GM12878 (cell line): ENCODE results near the gene INSC. TPM values are rescaled to one million over a fixed set of nuclear protein-coding genes. Genes with fewer than 3 reads are reported as not detected.
"Not testable (repeated sequence)": the region's sequence is repeated elsewhere in the genome, so short reads cannot be mapped to it uniquely, and the experiment has no call there.

Source experiments
- ATAC-seq: fragments of 200-7000 bp; cut with Tn5 transposase; 3 replicates; pipeline ENCODE4 v1.9.1; 2020; ENCODE audit warnings: mild to moderate bottlenecking, moderate library complexity
- BruUV-seq: library from RNA; stranded (reverse); fragments of 400-500 nt; replicated peaks from 2 replicates; lab custom pipeline; 2021; lab: Mats Ljungman, UMichigan
- CTCF ChIA-PET: fragments of 300-600 bp; sonication (Branson Sonifier 250); formaldehyde crosslinking; extraction: SDS; loops from one replicate; lab custom pipeline; 2021; ENCODE audit warnings: inconsistent platforms; lab: Yijun Ruan, JAX
- POLR2A ChIA-PET: fragments of 350-600 bp; formaldehyde crosslinking; extraction: SDS; loops from one replicate; lab custom pipeline; 2021; ENCODE audit warnings: inconsistent platforms; lab: Charles Lee
- RAD21 ChIA-PET: fragments of 300-600 bp; sonication (Branson Sonifier 250); formaldehyde crosslinking; loops from one replicate; lab custom pipeline; 2023; ENCODE audit warnings: antibody characterized with exemption; ENCODE audit not compliant: unreplicated experiment; lab: Charles Lee
- SMC1A ChIA-PET: fragments of 300-600 bp; sonication (Branson Sonifier 250); formaldehyde crosslinking; loops from one replicate; lab custom pipeline; 2023; ENCODE audit not compliant: unreplicated experiment, uncharacterized antibody; lab: Charles Lee
- DNase-seq: peaks from one replicate; pipeline ENCODE4 v3.0.0-alpha.2; 2011; ENCODE audit warnings: low read depth, low spot score
- FAIRE-seq: peaks from 3 replicates; lab custom pipeline; 2011; peaks lifted over from hg19 to GRCh38; lab: Jason Lieb, UNC
- H2AFZ ChIP-seq: 2 replicates; pipeline ENCODE4 v1.6.0; 2011; ENCODE audit warnings: low read depth, low read length, control low read depth; ENCODE audit not compliant: control insufficient read depth
- H3K27ac ChIP-seq: 2 replicates; pipeline ENCODE4 v1.5.1; 2011; ENCODE audit warnings: control low read depth; ENCODE audit not compliant: control insufficient read depth, insufficient read depth
- H3K27me3 ChIP-seq, 2 experiments: replicated peaks in 1 of 2; 2 replicates each; pipeline versions ENCODE4 v1.6.0 to v1.6.1; 2011; ENCODE audit warnings: low read length in 1 of 2; ENCODE audit not compliant: control insufficient read depth in 2 of 2, insufficient read depth in 2 of 2
- H3K36me3 ChIP-seq, 2 experiments: 2 replicates each; pipeline ENCODE4 v1.5.1; 2011; ENCODE audit warnings: low read length in 1 of 2; ENCODE audit not compliant: control insufficient read depth in 2 of 2, insufficient read depth in 2 of 2
- H3K4me1 ChIP-seq: 2 replicates; pipeline ENCODE4 v1.6.1; 2011; ENCODE audit warnings: mild to moderate bottlenecking, low read length, moderate library complexity, mixed read lengths; ENCODE audit not compliant: control insufficient read depth, insufficient read depth
- H3K4me2 ChIP-seq: 2 replicates; pipeline ENCODE4 v1.6.0; 2011; ENCODE audit warnings: control low read depth; ENCODE audit not compliant: control insufficient read depth, insufficient read depth
- H3K4me3 ChIP-seq: fragments of 200-600 bp; sonication (generic); 2 replicates; pipeline ENCODE4 v1.5.1; 2016
- H3K79me2 ChIP-seq: 2 replicates; pipeline ENCODE4 v1.6.0; 2011; ENCODE audit warnings: low read length; ENCODE audit not compliant: control insufficient read depth, insufficient read depth
- H3K9ac ChIP-seq: 2 replicates; pipeline ENCODE4 v1.8.0; 2011; ENCODE audit warnings: low read length, control low read depth, mixed read lengths; ENCODE audit not compliant: control insufficient read depth, insufficient read depth
- H3K9me3 ChIP-seq: replicated peaks from 3 replicates; pipeline ENCODE4 v1.5.1; 2011; ENCODE audit warnings: mild to moderate bottlenecking, low read length; ENCODE audit not compliant: control insufficient read depth, insufficient read depth
- H4K20me1 ChIP-seq: 2 replicates; pipeline ENCODE4 v1.6.0; 2011; ENCODE audit not compliant: control insufficient read depth, insufficient read depth
- ATF3 ChIP-seq: IDR thresholded peaks from 2 replicates; pipeline ENCODE4 v1.6.1; 2011; ENCODE audit warnings: low read depth, mild to moderate bottlenecking, low read length, moderate library complexity, borderline replicate concordance; ENCODE audit errors: extremely low read depth
- EP300 ChIP-seq, 2 experiments: fragments of 150-350 bp in 1 of 2; IDR thresholded peaks; 2 replicates each; pipeline ENCODE4 v1.6.1; 2011 to 2012; ENCODE audit warnings: low read depth in 2 of 2, low read length in 2 of 2, borderline replicate concordance in 1 of 2, improper control_type of control experiment in 1 of 2, inconsistent platforms in 1 of 2; ENCODE audit not compliant: control insufficient read depth in 1 of 2
- IRF4 ChIP-seq: IDR thresholded peaks from 2 replicates; pipeline ENCODE4 v1.6.1; 2011; ENCODE audit warnings: low read depth, low read length
- MAX ChIP-seq: IDR thresholded peaks from 2 replicates; pipeline ENCODE4 v1.6.1; 2012; ENCODE audit warnings: low read depth, low read length, improper control_type of control experiment
- MEF2B ChIP-seq: fragments of 450-650 bp; IDR thresholded peaks from 2 replicates; pipeline ENCODE4 v1.6.1; 2018; ENCODE audit warnings: mild to moderate bottlenecking, moderate library complexity; ENCODE audit not compliant: partially characterized antibody, poor library complexity, severe bottlenecking
- PBX3 ChIP-seq: IDR thresholded peaks from 2 replicates; pipeline ENCODE4 v1.6.1; 2011; ENCODE audit warnings: mild to moderate bottlenecking, low read depth, low read length, moderate library complexity; ENCODE audit not compliant: insufficient replicate concordance
- POLR2AphosphoS5 ChIP-seq: IDR thresholded peaks from 2 replicates; pipeline ENCODE4 v1.6.1; 2011; ENCODE audit warnings: mild to moderate bottlenecking, low read length, inconsistent platforms
- PRDM15 ChIP-seq: fragments of 450-650 bp; formaldehyde crosslinking; IDR thresholded peaks from 2 replicates; pipeline ENCODE4 v1.4.0; 2020; ENCODE audit warnings: mild to moderate bottlenecking, moderate library complexity
- SMAD5 ChIP-seq: IDR thresholded peaks from 2 replicates; pipeline ENCODE4 v1.6.1; 2016; ENCODE audit warnings: antibody characterized with exemption, low read depth
- TCF7 ChIP-seq: IDR thresholded peaks from 2 replicates; pipeline ENCODE4 v1.6.1; 2014; ENCODE audit warnings: antibody characterized with exemption, borderline replicate concordance
- WGBS: methylation state at CpG from one replicate; pipeline ENCODE4 v1.1.6; 2016; ENCODE audit warnings: low lambda C conversion rate; ENCODE audit not compliant: insufficient replicate concordance, insufficient coverage; ENCODE audit errors: missing lambda C conversion rate; 5-methylcytosine and 5-hydroxymethylcytosine counted together
- in situ Hi-C: fragments of 300-500 bp; cut with MboI; formaldehyde crosslinking; loops from 9 replicates; pipeline ENCODE4 v1.14.3; 2018; ENCODE audit warnings: mixed read lengths
- intact Hi-C: fragments of 100-400 bp; cut with micrococcal nuclease; formaldehyde crosslinking; loops from one replicate; pipeline ENCODE4 v1.14.2; 2022; ENCODE audit not compliant: unreplicated experiment
- polyA plus RNA-seq, 11 experiments: library from polyadenylated mRNA; depleted of rRNA in 4 of 11; unstranded in 6 of 11; stranded (reverse) in 5 of 11; fragments of >200 nt; fragmentation: Nextera tagmentation in 4 of 11; fragmentation: Illumina TruSeq in 1 of 11; extraction: Ambion mirVana in 4 of 11; extraction: Trizol in 1 of 11; gene quantifications; 1 replicate in 1 of 11; 2 replicates in 10 of 11; pipeline versions ENCODE4 v1.2.1 to v1.2.3, GENCODE V29; 2011 to 2016; ENCODE audit warnings: inconsistent platforms in 2 of 11, missing spikeins in 2 of 11, low read depth in 1 of 11
- total RNA-seq, 4 experiments: library from RNA; depleted of rRNA in 3 of 4; stranded (reverse); fragments of >200 nt in 3 of 4; fragmentation: Illumina TruSeq in 1 of 4; extraction: Trizol in 1 of 4; gene quantifications; 2 replicates each; pipeline versions ENCODE4 v1.2.1 to v1.2.3, GENCODE V29; 2013 to 2021
- TF ChIP-seq, protein P1 (sequence below): fragments of 450-650 bp; formaldehyde crosslinking; IDR thresholded peaks from 2 replicates; pipeline ENCODE4 v1.5.0; 2022; ENCODE audit warnings: mild to moderate bottlenecking, missing genetic modification characterization

Gene INSC
- total and polyA plus RNA-seq, 10 of the 15 experiments (the other 5 are each of a cell fraction or from before 2014, with no cell fraction given) = 0.13 to 0.33 TPM; not detected in 8

DNA sequence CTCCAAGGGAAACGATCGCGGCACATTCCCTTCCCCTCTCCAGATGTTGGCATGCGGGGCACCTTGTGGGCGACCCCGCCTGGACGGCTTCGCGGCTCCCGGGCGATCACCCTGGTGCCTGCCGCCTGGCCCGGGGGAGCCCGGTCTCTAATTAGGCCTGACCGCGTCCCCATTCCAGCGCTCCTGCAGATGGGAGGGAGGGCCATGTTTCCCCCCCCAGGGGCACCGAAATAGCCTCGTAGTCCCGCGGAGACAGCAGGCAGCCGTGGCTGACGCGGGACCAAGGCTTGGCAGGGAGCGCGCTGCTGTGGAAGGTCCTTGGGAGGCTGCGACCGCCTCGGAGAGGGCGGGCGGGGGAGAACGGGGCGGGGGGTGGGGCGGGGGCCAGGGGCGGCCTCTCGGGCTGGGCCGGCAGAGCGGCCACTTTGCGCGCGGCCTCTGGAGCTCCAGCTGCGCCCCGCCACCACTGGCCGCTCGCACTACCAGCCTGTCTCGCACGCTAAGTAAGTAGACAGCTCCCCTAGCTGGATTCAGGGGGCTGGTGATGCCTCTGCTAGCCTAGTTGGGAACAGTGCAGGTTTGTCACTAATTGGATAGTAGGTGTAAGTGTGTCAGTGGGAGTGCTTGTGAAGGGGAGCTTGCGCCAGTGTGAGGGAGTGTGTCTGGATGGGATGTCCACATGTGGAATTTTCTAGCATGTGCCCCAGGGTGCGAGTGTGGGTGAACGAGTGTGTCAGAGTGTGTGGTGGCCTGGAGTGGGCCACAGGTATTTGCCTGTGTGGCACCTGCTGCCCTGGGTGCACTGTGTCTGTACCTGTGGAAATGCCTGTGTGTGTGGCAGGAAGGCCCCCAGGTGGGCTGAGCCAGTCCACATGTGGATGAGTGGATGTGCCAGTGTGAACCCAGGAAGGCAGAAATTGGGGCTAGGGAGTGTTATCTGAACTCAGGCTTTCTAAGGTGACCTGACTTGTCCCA, at the start of gene INSC (continued):
- TF ChIP-seq, protein P1, sequence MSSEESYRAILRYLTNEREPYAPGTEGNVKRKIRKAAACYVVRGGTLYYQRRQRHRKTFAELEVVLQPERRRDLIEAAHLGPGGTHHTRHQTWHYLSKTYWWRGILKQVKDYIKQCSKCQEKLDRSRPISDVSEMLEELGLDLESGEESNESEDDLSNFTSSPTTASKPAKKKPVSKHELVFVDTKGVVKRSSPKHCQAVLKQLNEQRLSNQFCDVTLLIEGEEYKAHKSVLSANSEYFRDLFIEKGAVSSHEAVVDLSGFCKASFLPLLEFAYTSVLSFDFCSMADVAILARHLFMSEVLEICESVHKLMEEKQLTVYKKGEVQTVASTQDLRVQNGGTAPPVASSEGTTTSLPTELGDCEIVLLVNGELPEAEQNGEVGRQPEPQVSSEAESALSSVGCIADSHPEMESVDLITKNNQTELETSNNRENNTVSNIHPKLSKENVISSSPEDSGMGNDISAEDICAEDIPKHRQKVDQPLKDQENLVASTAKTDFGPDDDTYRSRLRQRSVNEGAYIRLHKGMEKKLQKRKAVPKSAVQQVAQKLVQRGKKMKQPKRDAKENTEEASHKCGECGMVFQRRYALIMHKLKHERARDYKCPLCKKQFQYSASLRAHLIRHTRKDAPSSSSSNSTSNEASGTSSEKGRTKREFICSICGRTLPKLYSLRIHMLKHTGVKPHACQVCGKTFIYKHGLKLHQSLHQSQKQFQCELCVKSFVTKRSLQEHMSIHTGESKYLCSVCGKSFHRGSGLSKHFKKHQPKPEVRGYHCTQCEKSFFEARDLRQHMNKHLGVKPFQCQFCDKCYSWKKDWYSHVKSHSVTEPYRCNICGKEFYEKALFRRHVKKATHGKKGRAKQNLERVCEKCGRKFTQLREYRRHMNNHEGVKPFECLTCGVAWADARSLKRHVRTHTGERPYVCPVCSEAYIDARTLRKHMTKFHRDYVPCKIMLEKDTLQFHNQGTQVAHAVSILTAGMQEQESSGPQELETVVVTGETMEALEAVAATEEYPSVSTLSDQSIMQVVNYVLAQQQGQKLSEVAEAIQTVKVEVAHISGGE (CRISPR knock-in tag) = no peak
- TF ChIP-seq MAX (no peak), EP300 (IDR thresholded peaks at IDR 0.05; ENCODE audit: borderline replicate concordance in 1 of 2, control insufficient read depth in 1 of 2, low read depth in 2 of 2, low read length in 2 of 2) (no peak), MEF2B (no peak), IRF4 (no peak), PBX3 (no peak), PRDM15 (CRISPR knock-in tag) (no peak), ATF3 (no peak), SMAD5 (no peak), TCF7 (no peak), POLR2AphosphoS5 (no peak)

- CTCF ChIA-PET, H3K4me1 ChIP-seq, H3K4me3 ChIP-seq, H2AFZ ChIP-seq, SMC1A ChIA-PET, BruUV-seq, FAIRE-seq, H3K4me2 ChIP-seq, ATAC-seq, H3K9ac ChIP-seq, DNase-seq, H3K79me2 ChIP-seq, H4K20me1 ChIP-seq, H3K27me3 ChIP-seq, H3K9me3 ChIP-seq, RAD21 ChIA-PET, H3K27ac ChIP-seq, POLR2A ChIA-PET, H3K36me3 ChIP-seq: not testable (repeated sequence)
- in situ Hi-C loops (loop anchor here (5.0 kb wide), 1 partner anchor 162 kb away; no protein-coding TSS in a partner anchor), intact Hi-C loops (loop anchor here (10.0 kb wide), 1 partner anchor 535 kb away; no protein-coding TSS in a partner anchor)
- 71% methylated on average over 7 of the region's 7 CpGs for whole genome bisulfite sequencing
Measured at GRCh38 chr11:15069751-15070150, 45.0 kb upstream of the INSC start.
